WTC11 (cell line): ENCODE results near the gene DBH. TPM values are rescaled to one million over a fixed set of nuclear protein-coding genes. Genes with fewer than 3 reads are reported as not detected.

ENCODE experiments used
- FOXP1 ChIP-seq: sonication (generic); formaldehyde crosslinking; IDR thresholded peaks from 2 replicates; pipeline ENCODE4 v1.8.0; 2022; ENCODE audit warnings: missing genetic modification reagents, mild to moderate bottlenecking, moderate library complexity, borderline replicate concordance
- GABPB1 ChIP-seq: sonication (generic); formaldehyde crosslinking; IDR thresholded peaks from 2 replicates; pipeline ENCODE4 v1.8.1; 2023; ENCODE audit warnings: mild to moderate bottlenecking, missing genetic modification reagents
- NFATC4 ChIP-seq: fragments of 250-450 bp; sonication (Bioruptor Pico); IDR thresholded peaks from 2 replicates; pipeline ENCODE4 v1.9.0; 2021; ENCODE audit warnings: mild to moderate bottlenecking
- RORB ChIP-seq: fragments of 250-450 bp; sonication (Bioruptor Pico); IDR thresholded peaks from 2 replicates; pipeline ENCODE4 v1.9.0; 2021; ENCODE audit warnings: mild to moderate bottlenecking
- SOX15 ChIP-seq: fragments of 250-450 bp; sonication (Bioruptor Pico); IDR thresholded peaks from 2 replicates; pipeline ENCODE4 v1.9.0; 2021; ENCODE audit warnings: mild to moderate bottlenecking
- ZNF121 ChIP-seq: sonication (generic); formaldehyde crosslinking; IDR thresholded peaks from 2 replicates; pipeline ENCODE4 v1.8.0; 2023; ENCODE audit warnings: missing genetic modification reagents
- total RNA-seq: library from RNA; stranded (reverse); gene quantifications from 3 replicates; pipeline ENCODE4 v1.2.3, GENCODE V29; 2021
- TF ChIP-seq, protein P1 (sequence below): sonication (generic); formaldehyde crosslinking; IDR thresholded peaks from 2 replicates; pipeline ENCODE4 v1.8.0; 2023; ENCODE audit warnings: mild to moderate bottlenecking, missing genetic modification reagents
- TF ChIP-seq, protein P2 (sequence below): sonication (generic); formaldehyde crosslinking; IDR thresholded peaks from 2 replicates; pipeline ENCODE4 v1.8.1; 2023; ENCODE audit warnings: mild to moderate bottlenecking, moderate library complexity, missing genetic modification reagents
- TF ChIP-seq, protein P3 (sequence below): sonication (generic); formaldehyde crosslinking; IDR thresholded peaks from 2 replicates; pipeline ENCODE4 v1.8.0; 2023; ENCODE audit warnings: missing genetic modification reagents, mild to moderate bottlenecking, borderline replicate concordance
- TF ChIP-seq, protein P4 (sequence below): sonication (generic); formaldehyde crosslinking; IDR thresholded peaks from 2 replicates; pipeline ENCODE4 v1.8.0; 2022; ENCODE audit warnings: mild to moderate bottlenecking, missing genetic modification reagents
- TF ChIP-seq, protein P5 (sequence below): sonication (generic); formaldehyde crosslinking; conservative IDR thresholded peaks from 2 replicates; pipeline ENCODE4 v1.8.1; 2022; ENCODE audit warnings: mild to moderate bottlenecking, missing genetic modification reagents
- TF ChIP-seq, protein P6 (sequence below): sonication (generic); formaldehyde crosslinking; IDR thresholded peaks from 2 replicates; pipeline ENCODE4 v1.8.1; 2022; ENCODE audit warnings: mild to moderate bottlenecking, moderate library complexity, missing genetic modification reagents

DBH gene
- total RNA-seq, 1 experiment from 2014 or later = 0.24 TPM

DNA sequence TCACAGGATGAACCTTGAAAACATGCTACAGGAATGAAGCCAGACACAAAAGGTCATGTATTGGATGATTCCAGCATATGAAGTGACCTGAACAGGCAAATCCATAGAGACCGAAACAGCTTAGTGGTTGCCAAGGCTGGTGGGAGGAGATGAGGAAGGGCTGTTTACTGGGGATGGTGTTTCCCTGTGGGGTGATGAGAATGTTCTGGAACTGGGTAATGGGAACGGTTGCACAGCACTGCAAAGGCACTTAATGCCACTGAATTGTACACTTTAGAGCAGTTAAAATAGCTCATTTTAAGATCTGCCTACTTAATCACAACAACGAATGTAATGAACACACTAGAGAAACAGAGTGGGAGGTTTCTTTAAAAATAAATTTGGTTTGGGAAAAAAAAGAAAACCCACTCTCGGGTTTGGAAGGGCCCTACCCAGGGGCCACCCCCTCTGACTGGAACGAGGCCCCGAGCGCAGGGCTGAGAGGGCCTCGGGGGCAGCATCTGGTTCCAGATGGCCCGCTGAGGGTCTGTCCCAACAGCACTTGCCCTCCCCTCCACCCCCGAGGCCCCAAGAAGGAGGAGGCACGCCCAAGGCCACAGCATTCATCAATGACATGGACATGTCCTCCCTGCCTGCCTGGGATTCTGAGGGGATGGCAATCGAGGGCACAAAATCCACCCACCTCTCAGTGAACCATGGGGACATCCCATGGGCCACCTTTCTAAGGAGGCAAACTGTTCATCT is 70.3 kb downstream of the DBH start (continued):
- TF ChIP-seq ZNF121 (CRISPR knock-in tag) = no peak
- no peak for TF ChIP-seq FOXP1 (CRISPR knock-in tag)
- TF ChIP-seq SOX15 (CRISPR knock-in tag) = no peak
- TF ChIP-seq, protein P1, sequence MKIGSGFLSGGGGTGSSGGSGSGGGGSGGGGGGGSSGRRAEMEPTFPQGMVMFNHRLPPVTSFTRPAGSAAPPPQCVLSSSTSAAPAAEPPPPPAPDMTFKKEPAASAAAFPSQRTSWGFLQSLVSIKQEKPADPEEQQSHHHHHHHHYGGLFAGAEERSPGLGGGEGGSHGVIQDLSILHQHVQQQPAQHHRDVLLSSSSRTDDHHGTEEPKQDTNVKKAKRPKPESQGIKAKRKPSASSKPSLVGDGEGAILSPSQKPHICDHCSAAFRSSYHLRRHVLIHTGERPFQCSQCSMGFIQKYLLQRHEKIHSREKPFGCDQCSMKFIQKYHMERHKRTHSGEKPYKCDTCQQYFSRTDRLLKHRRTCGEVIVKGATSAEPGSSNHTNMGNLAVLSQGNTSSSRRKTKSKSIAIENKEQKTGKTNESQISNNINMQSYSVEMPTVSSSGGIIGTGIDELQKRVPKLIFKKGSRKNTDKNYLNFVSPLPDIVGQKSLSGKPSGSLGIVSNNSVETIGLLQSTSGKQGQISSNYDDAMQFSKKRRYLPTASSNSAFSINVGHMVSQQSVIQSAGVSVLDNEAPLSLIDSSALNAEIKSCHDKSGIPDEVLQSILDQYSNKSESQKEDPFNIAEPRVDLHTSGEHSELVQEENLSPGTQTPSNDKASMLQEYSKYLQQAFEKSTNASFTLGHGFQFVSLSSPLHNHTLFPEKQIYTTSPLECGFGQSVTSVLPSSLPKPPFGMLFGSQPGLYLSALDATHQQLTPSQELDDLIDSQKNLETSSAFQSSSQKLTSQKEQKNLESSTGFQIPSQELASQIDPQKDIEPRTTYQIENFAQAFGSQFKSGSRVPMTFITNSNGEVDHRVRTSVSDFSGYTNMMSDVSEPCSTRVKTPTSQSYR (CRISPR knock-in tag) = no peak
- TF ChIP-seq, protein P2, sequence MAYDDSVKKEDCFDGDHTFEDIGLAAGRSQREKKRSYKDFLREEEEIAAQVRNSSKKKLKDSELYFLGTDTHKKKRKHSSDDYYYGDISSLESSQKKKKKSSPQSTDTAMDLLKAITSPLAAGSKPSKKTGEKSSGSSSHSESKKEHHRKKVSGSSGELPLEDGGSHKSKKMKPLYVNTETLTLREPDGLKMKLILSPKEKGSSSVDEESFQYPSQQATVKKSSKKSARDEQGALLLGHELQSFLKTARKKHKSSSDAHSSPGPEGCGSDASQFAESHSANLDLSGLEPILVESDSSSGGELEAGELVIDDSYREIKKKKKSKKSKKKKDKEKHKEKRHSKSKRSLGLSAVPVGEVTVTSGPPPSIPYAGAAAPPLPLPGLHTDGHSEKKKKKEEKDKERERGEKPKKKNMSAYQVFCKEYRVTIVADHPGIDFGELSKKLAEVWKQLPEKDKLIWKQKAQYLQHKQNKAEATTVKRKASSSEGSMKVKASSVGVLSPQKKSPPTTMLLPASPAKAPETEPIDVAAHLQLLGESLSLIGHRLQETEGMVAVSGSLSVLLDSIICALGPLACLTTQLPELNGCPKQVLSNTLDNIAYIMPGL (CRISPR knock-in tag) = no peak
- TF ChIP-seq, protein P3, sequence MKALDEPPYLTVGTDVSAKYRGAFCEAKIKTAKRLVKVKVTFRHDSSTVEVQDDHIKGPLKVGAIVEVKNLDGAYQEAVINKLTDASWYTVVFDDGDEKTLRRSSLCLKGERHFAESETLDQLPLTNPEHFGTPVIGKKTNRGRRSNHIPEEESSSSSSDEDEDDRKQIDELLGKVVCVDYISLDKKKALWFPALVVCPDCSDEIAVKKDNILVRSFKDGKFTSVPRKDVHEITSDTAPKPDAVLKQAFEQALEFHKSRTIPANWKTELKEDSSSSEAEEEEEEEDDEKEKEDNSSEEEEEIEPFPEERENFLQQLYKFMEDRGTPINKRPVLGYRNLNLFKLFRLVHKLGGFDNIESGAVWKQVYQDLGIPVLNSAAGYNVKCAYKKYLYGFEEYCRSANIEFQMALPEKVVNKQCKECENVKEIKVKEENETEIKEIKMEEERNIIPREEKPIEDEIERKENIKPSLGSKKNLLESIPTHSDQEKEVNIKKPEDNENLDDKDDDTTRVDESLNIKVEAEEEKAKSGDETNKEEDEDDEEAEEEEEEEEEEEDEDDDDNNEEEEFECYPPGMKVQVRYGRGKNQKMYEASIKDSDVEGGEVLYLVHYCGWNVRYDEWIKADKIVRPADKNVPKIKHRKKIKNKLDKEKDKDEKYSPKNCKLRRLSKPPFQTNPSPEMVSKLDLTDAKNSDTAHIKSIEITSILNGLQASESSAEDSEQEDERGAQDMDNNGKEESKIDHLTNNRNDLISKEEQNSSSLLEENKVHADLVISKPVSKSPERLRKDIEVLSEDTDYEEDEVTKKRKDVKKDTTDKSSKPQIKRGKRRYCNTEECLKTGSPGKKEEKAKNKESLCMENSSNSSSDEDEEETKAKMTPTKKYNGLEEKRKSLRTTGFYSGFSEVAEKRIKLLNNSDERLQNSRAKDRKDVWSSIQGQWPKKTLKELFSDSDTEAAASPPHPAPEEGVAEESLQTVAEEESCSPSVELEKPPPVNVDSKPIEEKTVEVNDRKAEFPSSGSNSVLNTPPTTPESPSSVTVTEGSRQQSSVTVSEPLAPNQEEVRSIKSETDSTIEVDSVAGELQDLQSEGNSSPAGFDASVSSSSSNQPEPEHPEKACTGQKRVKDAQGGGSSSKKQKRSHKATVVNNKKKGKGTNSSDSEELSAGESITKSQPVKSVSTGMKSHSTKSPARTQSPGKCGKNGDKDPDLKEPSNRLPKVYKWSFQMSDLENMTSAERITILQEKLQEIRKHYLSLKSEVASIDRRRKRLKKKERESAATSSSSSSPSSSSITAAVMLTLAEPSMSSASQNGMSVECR (CRISPR knock-in tag) = no peak
- TF ChIP-seq RORB (CRISPR knock-in tag) = no peak
- TF ChIP-seq, protein P4, sequence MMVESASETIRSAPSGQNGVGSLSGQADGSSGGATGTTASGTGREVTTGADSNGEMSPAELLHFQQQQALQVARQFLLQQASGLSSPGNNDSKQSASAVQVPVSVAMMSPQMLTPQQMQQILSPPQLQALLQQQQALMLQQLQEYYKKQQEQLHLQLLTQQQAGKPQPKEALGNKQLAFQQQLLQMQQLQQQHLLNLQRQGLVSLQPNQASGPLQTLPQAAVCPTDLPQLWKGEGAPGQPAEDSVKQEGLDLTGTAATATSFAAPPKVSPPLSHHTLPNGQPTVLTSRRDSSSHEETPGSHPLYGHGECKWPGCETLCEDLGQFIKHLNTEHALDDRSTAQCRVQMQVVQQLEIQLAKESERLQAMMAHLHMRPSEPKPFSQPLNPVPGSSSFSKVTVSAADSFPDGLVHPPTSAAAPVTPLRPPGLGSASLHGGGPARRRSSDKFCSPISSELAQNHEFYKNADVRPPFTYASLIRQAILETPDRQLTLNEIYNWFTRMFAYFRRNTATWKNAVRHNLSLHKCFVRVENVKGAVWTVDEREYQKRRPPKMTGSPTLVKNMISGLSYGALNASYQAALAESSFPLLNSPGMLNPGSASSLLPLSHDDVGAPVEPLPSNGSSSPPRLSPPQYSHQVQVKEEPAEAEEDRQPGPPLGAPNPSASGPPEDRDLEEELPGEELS (CRISPR knock-in tag) = no peak
- TF ChIP-seq, protein P5, sequence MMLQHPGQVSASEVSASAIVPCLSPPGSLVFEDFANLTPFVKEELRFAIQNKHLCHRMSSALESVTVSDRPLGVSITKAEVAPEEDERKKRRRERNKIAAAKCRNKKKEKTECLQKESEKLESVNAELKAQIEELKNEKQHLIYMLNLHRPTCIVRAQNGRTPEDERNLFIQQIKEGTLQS (CRISPR knock-in tag) = no peak
- TF ChIP-seq NFATC4 (CRISPR knock-in tag) = no peak
- TF ChIP-seq, protein P6, sequence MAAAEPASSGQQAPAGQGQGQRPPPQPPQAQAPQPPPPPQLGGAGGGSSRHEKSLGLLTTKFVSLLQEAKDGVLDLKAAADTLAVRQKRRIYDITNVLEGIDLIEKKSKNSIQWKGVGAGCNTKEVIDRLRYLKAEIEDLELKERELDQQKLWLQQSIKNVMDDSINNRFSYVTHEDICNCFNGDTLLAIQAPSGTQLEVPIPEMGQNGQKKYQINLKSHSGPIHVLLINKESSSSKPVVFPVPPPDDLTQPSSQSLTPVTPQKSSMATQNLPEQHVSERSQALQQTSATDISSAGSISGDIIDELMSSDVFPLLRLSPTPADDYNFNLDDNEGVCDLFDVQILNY (CRISPR knock-in tag) = no peak
- TF ChIP-seq GABPB1 = no peak
